Common myeloid progenitor, CD34-positive (primary cell): ENCODE data around the gene ARL3.

Experiments
- CTCF ChIA-PET: fragments of 350-600 bp; sonication (Branson Sonifier 250); formaldehyde crosslinking; loops from one replicate; lab custom pipeline; 2021; ENCODE audit warnings: antibody characterized with exemption; lab: Charles Lee
- POLR2A ChIA-PET: fragments of 350-600 bp; sonication (Branson Sonifier 250); formaldehyde crosslinking; loops from one replicate; lab custom pipeline; 2021; ENCODE audit warnings: antibody characterized with exemption; lab: Charles Lee
- DNase-seq, 3 donors: peaks; one replicate each; pipeline versions ENCODE4 v3.0.0 to v3.0.0-alpha.2; 2013
- H3K27ac ChIP-seq, 2 experiments: 1 replicate in 1 of 2; 2 replicates in 1 of 2; pipeline ENCODE4 v1.7.0; 2013; ENCODE audit warnings: inconsistent platforms in 2 of 2, low read length in 2 of 2, mild to moderate bottlenecking in 2 of 2, low read depth in 1 of 2, moderate library complexity in 1 of 2; ENCODE audit not compliant: severe bottlenecking in 2 of 2, insufficient read depth in 1 of 2, poor library complexity in 1 of 2
- H3K27me3 ChIP-seq, 5 experiments: replicated peaks in 2 of 5; 1 replicate in 3 of 5; 2 replicates in 2 of 5; pipeline versions ENCODE4 v1.6.1 to v1.7.0; 2013; ENCODE audit warnings: low read length in 4 of 5, mild to moderate bottlenecking in 2 of 5, moderate library complexity in 2 of 5, inconsistent platforms in 1 of 5; ENCODE audit not compliant: insufficient read depth in 5 of 5, control insufficient read depth in 4 of 5
- H3K36me3 ChIP-seq, 4 experiments: 1 replicate in 2 of 4; 2 replicates in 2 of 4; pipeline versions ENCODE4 v1.6.1 to v1.7.0; 2013; ENCODE audit warnings: low read length in 3 of 4, control low read depth in 1 of 4, mild to moderate bottlenecking in 1 of 4; ENCODE audit not compliant: control insufficient read depth in 4 of 4, insufficient read depth in 4 of 4
- H3K4me1 ChIP-seq, 4 experiments: 1 replicate in 3 of 4; 2 replicates in 1 of 4; pipeline versions ENCODE4 v1.6.1 to v1.7.1; 2013; ENCODE audit warnings: low read length in 3 of 4, mild to moderate bottlenecking in 3 of 4, control low read depth in 1 of 4, inconsistent platforms in 1 of 4, moderate library complexity in 1 of 4; ENCODE audit not compliant: control insufficient read depth in 4 of 4, insufficient read depth in 4 of 4; ENCODE audit errors: control extremely low read depth in 1 of 4
- H3K4me3 ChIP-seq, 7 experiments: 1 replicate in 4 of 7; 2 replicates in 3 of 7; pipeline versions ENCODE4 v1.5.1 to v1.7.0; 2013; ENCODE audit warnings: mild to moderate bottlenecking in 7 of 7, low read length in 6 of 7, moderate library complexity in 6 of 7, inconsistent platforms in 2 of 7, low read depth in 2 of 7, control low read depth in 1 of 7; ENCODE audit not compliant: insufficient read depth in 4 of 7, control insufficient read depth in 1 of 7; ENCODE audit errors: extremely low read depth in 1 of 7
- H3K9me3 ChIP-seq, 5 experiments: 1 replicate in 4 of 5; 2 replicates in 1 of 5; pipeline versions ENCODE4 v1.6.1 to v1.7.1; 2013; ENCODE audit warnings: low read length in 4 of 5, mild to moderate bottlenecking in 2 of 5, inconsistent platforms in 1 of 5, low read depth in 1 of 5, moderate library complexity in 1 of 5; ENCODE audit not compliant: control insufficient read depth in 4 of 5, insufficient read depth in 2 of 5; ENCODE audit errors: control extremely low read depth in 1 of 5
- WGBS: methylation state at CpG from one replicate; pipeline ENCODE4 v1.1.5; 2013; ENCODE audit not compliant: insufficient coverage; 5-methylcytosine and 5-hydroxymethylcytosine counted together

ARL3 gene

GRCh38 chr10:102649797-102650654 is 64.2 kb downstream of the ARL3 start:
- peak overlapping the region in 5 of 7 experiments; percentile 32 to 79 (median 62) for H3K4me3 ChIP-seq
- 78% methylated on average over 7 of the region's 12 CpGs for WGBS
- ChIA-PET CTCF (interaction anchor here (0.6 to 4.4 kb wide), 7 partner anchors 10 to 54 kb away, joined by 3 to 24 read pairs (median 8); no protein-coding TSS in a partner anchor), POLR2A (interaction anchor here (0.6 to 0.8 kb wide), 3 partner anchors 9 to 707 kb away, joined by 3 to 4 read pairs (median 3); no protein-coding TSS in a partner anchor)
- DNase-seq: no peak
- peaks cover 0 to 38% (median 30%) of the 10 kb centered on the region in 4 experiments for H3K36me3 ChIP-seq
- H3K9me3 ChIP-seq: no peaks in the 10 kb centered on the region
- H3K27ac ChIP-seq: peak overlapping the region in 1 of 2 experiments; percentile 25
- peaks cover 5 to 85% (median 77%) of the 10 kb centered on the region in 4 experiments for H3K4me1 ChIP-seq
- no peaks in the 10 kb centered on the region for H3K27me3 ChIP-seq

GRCh38 chr10:102648889-102649796 is 65.1 kb downstream of the ARL3 start:
- DNase-seq: peak in 2 of 3 donors; percentile 56 to 59
- CTCF ChIA-PET: interaction anchor here (0.6 to 4.4 kb wide), 7 partner anchors 11 to 53 kb away, joined by 3 to 24 read pairs (median 8); no protein-coding TSS in a partner anchor
- H3K4me3 ChIP-seq: peak overlapping the region in 5 of 7 experiments; percentile 32 to 79 (median 62)

GRCh38 chr10:102648269-102648888 is 65.8 kb downstream of the ARL3 start:
- no peak for DNase-seq
- 63% methylated on average over 6 of the region's 12 CpGs for WGBS
- H3K4me3 ChIP-seq: peak overlapping the region in 4 of 7 experiments; percentile 59 to 84 (median 72)
- CTCF ChIA-PET: interaction anchor here (4.4 kb wide), 2 partner anchors 12 to 29 kb away, joined by 22 to 24 read pairs; no protein-coding TSS in a partner anchor
- no peaks in the 10 kb centered on the region for H3K27me3 ChIP-seq
- H3K9me3 ChIP-seq: no peaks in the 10 kb centered on the region
- H3K36me3 ChIP-seq: peaks cover 0 to 25% (median 18%) of the 10 kb centered on the region in 4 experiments
- peaks cover 5 to 92% (median 82%) of the 10 kb centered on the region in 4 experiments for H3K4me1 ChIP-seq
- POLR2A ChIA-PET: no interaction called here
- H3K27ac ChIP-seq: no peak overlapping the region

More at GRCh38 chr10:102648889-102649796, 65.1 kb downstream of the ARL3 start:
- peak overlapping the region in 1 of 2 experiments; percentile 25 for H3K27ac ChIP-seq
- peaks cover 0 to 31% (median 24%) of the 10 kb centered on the region in 4 experiments for H3K36me3 ChIP-seq
- WGBS: 22% methylated on average over 17 of the region's 25 CpGs
- no peaks in the 10 kb centered on the region for H3K27me3 ChIP-seq
- POLR2A ChIA-PET: interaction anchor here (0.7 to 0.8 kb wide), 2 partner anchors 9 to 707 kb away, joined by 3 to 4 read pairs; no protein-coding TSS in a partner anchor
- no peaks in the 10 kb centered on the region for H3K9me3 ChIP-seq
- peaks cover 5 to 94% (median 84%) of the 10 kb centered on the region in 4 experiments for H3K4me1 ChIP-seq

- H3K27me3 ChIP-seq: no peaks in the 10 kb centered on the region
- 63% methylated on average over 4 of the region's 7 CpGs for WGBS
- H3K9me3 ChIP-seq: no peaks in the 10 kb centered on the region
- no peak for DNase-seq
- H3K27ac ChIP-seq: no peak overlapping the region
- CTCF ChIA-PET: interaction anchor here (2.8 to 4.4 kb wide), 2 partner anchors 14 to 30 kb away, joined by 18 to 22 read pairs; no protein-coding TSS in a partner anchor
- H3K36me3 ChIP-seq: peaks cover 0 to 20% (median 13%) of the 10 kb centered on the region in 4 experiments
- POLR2A ChIA-PET: interaction anchor here (1.6 kb wide), 1 partner anchor 22 kb away, joined by 5 read pairs; no protein-coding TSS in a partner anchor
- H3K4me3 ChIP-seq: peak overlapping the region in 6 of 7 experiments; percentile 79 to 91 (median 86)
- peaks cover 5 to 85% (median 83%) of the 10 kb centered on the region in 4 experiments for H3K4me1 ChIP-seq
Observed at GRCh38 chr10:102647443-102648268, 66.5 kb downstream of the ARL3 start.

GRCh38 chr10:102646610-102647442 is 67.4 kb downstream of the ARL3 start:
- H3K36me3 ChIP-seq: peaks cover 0 to 20% (median 10%) of the 10 kb centered on the region in 4 experiments
- H3K4me1 ChIP-seq: peaks cover 5 to 78% (median 76%) of the 10 kb centered on the region in 4 experiments
- H3K27me3 ChIP-seq: no peaks in the 10 kb centered on the region
- H3K9me3 ChIP-seq: no peaks in the 10 kb centered on the region
- ChIA-PET CTCF (interaction anchor here (0.5 to 3.4 kb wide), 9 partner anchors 8 to 138 kb away, joined by 3 to 18 read pairs (median 3); no protein-coding TSS in a partner anchor), POLR2A (interaction anchor here (1.4 to 3.2 kb wide), 7 partner anchors 10 to 63 kb away, joined by 4 to 24 read pairs (median 5); no protein-coding TSS in a partner anchor)
- H3K27ac ChIP-seq: peak overlapping the region; percentile 92 to 95
- peak in 2 of 3 donors; percentile 48 to 62 for DNase-seq
- 21% methylated on average over 15 of the region's 18 CpGs for WGBS
- H3K4me3 ChIP-seq: peak overlapping the region in 6 of 7 experiments; percentile 79 to 91 (median 86)
